HG02938 (cell line): ENCODE data around the gene KCNH2.

ENCODE experiments used
- ATAC-seq: cut with Tn5 transposase; IDR thresholded peaks from one replicate; pipeline ENCODE4 v1.9.1; 2021; ENCODE audit warnings: mild to moderate bottlenecking, moderate library complexity; ENCODE audit not compliant: unreplicated experiment

Gene KCNH2

GRCh38 chr7:150939052-150939451 is 39.1 kb downstream of the KCNH2 start:
- no peak for ATAC-seq

- no peak for ATAC-seq
Measured at GRCh38 chr7:150938566-150938965, 39.6 kb downstream of the KCNH2 start.

GRCh38 chr7:150937848-150938561 is 40.1 kb downstream of the KCNH2 start:
- no peak for ATAC-seq

GRCh38 chr7:150936018-150936417 is 42.1 kb downstream of the KCNH2 start:
- ATAC-seq: no peak

- no peak for ATAC-seq
Measured at GRCh38 chr7:150935149-150935548, 43.0 kb downstream of the KCNH2 start.

- no peak for ATAC-seq
Measured at GRCh38 chr7:150934045-150934766, 43.9 kb downstream of the KCNH2 start.

- ATAC-seq: no peak
Measured at GRCh38 chr7:150931199-150931869, 46.8 kb downstream of the KCNH2 start.

GRCh38 chr7:150928541-150928940 is 49.6 kb downstream of the KCNH2 start:
- no peak for ATAC-seq

GRCh38 chr7:150927956-150928344 is 50.2 kb downstream of the KCNH2 start:
- ATAC-seq: no peak

GRCh38 chr7:150927157-150927955 is 50.8 kb downstream of the KCNH2 start:
- ATAC-seq: no peak

GRCh38 chr7:150926066-150926465 is 52.1 kb downstream of the KCNH2 start:
- ATAC-seq: no peak

GRCh38 chr7:150924369-150924781 is 53.7 kb downstream of the KCNH2 start:
- no peak for ATAC-seq

GRCh38 chr7:150923802-150924201 is 54.3 kb downstream of the KCNH2 start:
- no peak for ATAC-seq

GRCh38 chr7:150923196-150923595 is 54.9 kb downstream of the KCNH2 start:
- no peak for ATAC-seq

GRCh38 chr7:150919160-150919559 is 59.0 kb downstream of the KCNH2 start:
- no peak for ATAC-seq

- ATAC-seq: no peak
Measured at GRCh38 chr7:150918378-150918777, 59.7 kb downstream of the KCNH2 start.

GRCh38 chr7:150917969-150918368 is 60.2 kb downstream of the KCNH2 start:
- ATAC-seq: no peak

- no peak for ATAC-seq
Measured at GRCh38 chr7:150916670-150917069, 61.5 kb downstream of the KCNH2 start.

GRCh38 chr7:150914966-150915365 is 63.2 kb downstream of the KCNH2 start:
- no peak for ATAC-seq

- no peak for ATAC-seq
Measured at GRCh38 chr7:150914196-150914595, 63.9 kb downstream of the KCNH2 start.

GRCh38 chr7:150912427-150912826 is 65.7 kb downstream of the KCNH2 start:
- ATAC-seq: no peak
